Astrocyte (in vitro differentiated cells and primary cell): ENCODE data around the gene MBOAT7. TPM values are rescaled to one million over a fixed set of nuclear protein-coding genes. Genes with fewer than 3 reads are reported as not detected.

Source experiments
- DNase-seq: peaks from one replicate; pipeline ENCODE4 v3.0.0-alpha.2; 2010; ENCODE audit warnings: low read depth
- FAIRE-seq: peaks from 2 replicates; lab custom pipeline; 2011; peaks lifted over from hg19 to GRCh38; lab: Jason Lieb, UNC
- H2AFZ ChIP-seq: 2 replicates; pipeline ENCODE4 v1.6.0; 2012; ENCODE audit warnings: low read depth, low read length, inconsistent platforms
- H3K27ac ChIP-seq: 2 replicates; pipeline ENCODE4 v1.5.1; 2011; ENCODE audit warnings: low read depth, low read length, inconsistent platforms
- H3K27me3 ChIP-seq: 2 replicates; pipeline ENCODE4 v1.6.0; 2011; ENCODE audit warnings: low read length, inconsistent platforms; ENCODE audit not compliant: insufficient read depth
- H3K36me3 ChIP-seq: 2 replicates; pipeline ENCODE4 v1.5.1; 2011; ENCODE audit warnings: low read length, inconsistent platforms; ENCODE audit not compliant: insufficient read depth
- H3K4me1 ChIP-seq: 2 replicates; pipeline ENCODE4 v1.5.1; 2011; ENCODE audit warnings: low read length, inconsistent platforms; ENCODE audit not compliant: insufficient read depth
- H3K4me2 ChIP-seq: 2 replicates; pipeline ENCODE4 v1.6.0; 2012; ENCODE audit warnings: low read length, inconsistent platforms
- H3K4me3 ChIP-seq: 2 replicates; pipeline ENCODE4 v1.5.1; 2011; ENCODE audit warnings: low read depth, mild to moderate bottlenecking, low read length, inconsistent platforms; ENCODE audit not compliant: insufficient read depth
- H3K79me2 ChIP-seq: 2 replicates; pipeline ENCODE4 v1.6.0; 2012; ENCODE audit warnings: mild to moderate bottlenecking, low read length, inconsistent platforms; ENCODE audit not compliant: insufficient read depth
- H3K9ac ChIP-seq: 2 replicates; pipeline ENCODE4 v1.6.0; 2012; ENCODE audit warnings: mild to moderate bottlenecking, low read length, inconsistent platforms
- H3K9me3 ChIP-seq: 2 replicates; pipeline ENCODE4 v1.5.1; 2012; ENCODE audit warnings: low read depth, mild to moderate bottlenecking, low read length, inconsistent platforms; ENCODE audit not compliant: insufficient read depth
- H4K20me1 ChIP-seq: 2 replicates; pipeline ENCODE4 v1.6.0; 2012; ENCODE audit warnings: low read length, inconsistent platforms; ENCODE audit not compliant: insufficient read depth
- H3K27ac Mint-ChIP-seq: one replicate; pipeline ENCODE4 v1.8.0; 2021; ENCODE audit warnings: mild to moderate bottlenecking, mixed read lengths; ENCODE audit not compliant: unreplicated experiment
- H3K27me3 Mint-ChIP-seq: one replicate; pipeline ENCODE4 v1.8.0; 2021; ENCODE audit warnings: low read depth, mixed read lengths; ENCODE audit not compliant: unreplicated experiment
- H3K36me3 Mint-ChIP-seq: one replicate; pipeline ENCODE4 v1.8.0; 2021; ENCODE audit warnings: low read depth, mixed read lengths; ENCODE audit not compliant: unreplicated experiment
- H3K4me1 Mint-ChIP-seq: one replicate; pipeline ENCODE4 v1.8.0; 2021; ENCODE audit warnings: low read depth, mixed read lengths; ENCODE audit not compliant: unreplicated experiment
- H3K4me3 Mint-ChIP-seq: one replicate; pipeline ENCODE4 v1.8.0; 2021; ENCODE audit warnings: mild to moderate bottlenecking, moderate library complexity, mixed read lengths; ENCODE audit not compliant: unreplicated experiment
- H3K9me3 Mint-ChIP-seq: one replicate; pipeline ENCODE4 v1.8.0; 2021; ENCODE audit warnings: mild to moderate bottlenecking, mixed read lengths; ENCODE audit not compliant: unreplicated experiment
- EZH2 ChIP-seq: IDR thresholded peaks from 2 replicates; pipeline ENCODE4 v1.6.1; 2012; ENCODE audit warnings: mild to moderate bottlenecking, low read length, inconsistent platforms; ENCODE audit not compliant: insufficient read depth
- total RNA-seq: library from RNA; stranded (reverse); gene quantifications from 2 replicates; pipeline ENCODE4 v1.2.1, GENCODE V29; 2021
- TF ChIP-seq, protein P1 (sequence below): IDR thresholded peaks from 2 replicates; pipeline ENCODE4 v1.5.1; 2011; ENCODE audit warnings: low read depth, mild to moderate bottlenecking, inconsistent platforms, low read length, moderate library complexity; ENCODE audit not compliant: insufficient read depth

MBOAT7 gene
- total RNA-seq, 1 donor from 2014 or later = 162 TPM

- H3K4me3 ChIP-seq = no peak overlapping the region
- FAIRE-seq (no peak), DNase-seq (no peak)
- no peak overlapping the region for H3K4me3 Mint-ChIP-seq
- no peak overlapping the region for H3K4me2 ChIP-seq
- no peaks in the 10 kb centered on the region for H3K9me3 Mint-ChIP-seq
- H2AFZ ChIP-seq = no peak overlapping the region
- H3K79me2 ChIP-seq = no peaks in the 10 kb centered on the region
- no peaks in the 10 kb centered on the region for H3K4me1 ChIP-seq
- H3K27ac Mint-ChIP-seq = no peak overlapping the region
- peaks cover 17% of the 10 kb centered on the region for H3K36me3 Mint-ChIP-seq
- no peaks in the 10 kb centered on the region for H4K20me1 ChIP-seq
- H3K27ac ChIP-seq = no peak overlapping the region
- no peaks in the 10 kb centered on the region for H3K9me3 ChIP-seq
- no peaks in the 10 kb centered on the region for H3K4me1 Mint-ChIP-seq
- peaks cover 7% of the 10 kb centered on the region for H3K36me3 ChIP-seq
- H3K9ac ChIP-seq = no peak overlapping the region
- H3K27me3 Mint-ChIP-seq = no peaks in the 10 kb centered on the region
- TF ChIP-seq EZH2 = no peak
- TF ChIP-seq, protein P1, sequence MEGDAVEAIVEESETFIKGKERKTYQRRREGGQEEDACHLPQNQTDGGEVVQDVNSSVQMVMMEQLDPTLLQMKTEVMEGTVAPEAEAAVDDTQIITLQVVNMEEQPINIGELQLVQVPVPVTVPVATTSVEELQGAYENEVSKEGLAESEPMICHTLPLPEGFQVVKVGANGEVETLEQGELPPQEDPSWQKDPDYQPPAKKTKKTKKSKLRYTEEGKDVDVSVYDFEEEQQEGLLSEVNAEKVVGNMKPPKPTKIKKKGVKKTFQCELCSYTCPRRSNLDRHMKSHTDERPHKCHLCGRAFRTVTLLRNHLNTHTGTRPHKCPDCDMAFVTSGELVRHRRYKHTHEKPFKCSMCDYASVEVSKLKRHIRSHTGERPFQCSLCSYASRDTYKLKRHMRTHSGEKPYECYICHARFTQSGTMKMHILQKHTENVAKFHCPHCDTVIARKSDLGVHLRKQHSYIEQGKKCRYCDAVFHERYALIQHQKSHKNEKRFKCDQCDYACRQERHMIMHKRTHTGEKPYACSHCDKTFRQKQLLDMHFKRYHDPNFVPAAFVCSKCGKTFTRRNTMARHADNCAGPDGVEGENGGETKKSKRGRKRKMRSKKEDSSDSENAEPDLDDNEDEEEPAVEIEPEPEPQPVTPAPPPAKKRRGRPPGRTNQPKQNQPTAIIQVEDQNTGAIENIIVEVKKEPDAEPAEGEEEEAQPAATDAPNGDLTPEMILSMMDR = no peak
- H3K27me3 ChIP-seq = no peaks in the 10 kb centered on the region
Observed at GRCh38 chr19:54127688-54128440, 61.5 kb downstream of the MBOAT7 start.

DNA sequence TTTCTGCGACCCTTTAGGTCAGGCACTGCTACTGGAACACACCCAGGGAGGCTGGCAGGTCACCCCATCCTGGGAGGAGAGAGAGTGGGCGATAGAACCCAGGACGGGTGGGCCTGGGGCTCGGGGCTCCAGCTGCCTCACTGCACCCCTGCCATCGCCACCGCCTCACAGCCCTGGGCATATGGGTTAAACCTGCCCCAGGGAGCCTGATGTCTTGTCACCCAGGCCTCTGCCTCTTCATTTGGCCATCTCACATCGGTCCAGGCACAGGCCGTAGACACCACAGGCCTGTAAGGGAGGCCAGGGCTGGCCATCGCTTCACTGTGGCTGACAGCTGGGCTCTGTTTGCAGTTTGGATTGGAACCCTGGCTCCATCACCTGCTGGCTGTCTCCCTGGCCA, 63.7 kb downstream of the MBOAT7 start:
- Mint-ChIP-seq H3K4me1 (no peaks in the 10 kb centered on the region), H3K27me3 (no peaks in the 10 kb centered on the region), H3K27ac (no peak overlapping the region), H3K4me3 (peak overlapping the region; percentile 34), H3K9me3 (no peaks in the 10 kb centered on the region), H3K36me3 (peaks cover 13% of the 10 kb centered on the region)
- no peak overlapping the region for H2AFZ ChIP-seq
- no peaks in the 10 kb centered on the region for H3K27me3 ChIP-seq
- H3K4me3 ChIP-seq = no peak overlapping the region
- FAIRE-seq = no peak
- H3K79me2 ChIP-seq = no peaks in the 10 kb centered on the region
- no peak overlapping the region for H3K27ac ChIP-seq
- H3K9ac ChIP-seq = no peak overlapping the region
- no peaks in the 10 kb centered on the region for H3K9me3 ChIP-seq
- no peak overlapping the region for H3K4me2 ChIP-seq
- H3K36me3 ChIP-seq = peaks cover 4% of the 10 kb centered on the region
- TF ChIP-seq EZH2 = no peak
- TF ChIP-seq, protein P1 = no peak
- no peaks in the 10 kb centered on the region for H4K20me1 ChIP-seq
- H3K4me1 ChIP-seq = no peaks in the 10 kb centered on the region
- DNase-seq = no peak

GRCh38 chr19:54124393-54124792, 65.0 kb downstream of the MBOAT7 start:
- H3K27me3 Mint-ChIP-seq = no peaks in the 10 kb centered on the region
- no peak overlapping the region for H3K4me3 Mint-ChIP-seq
- no peak overlapping the region for H3K9ac ChIP-seq
- no peaks in the 10 kb centered on the region for H3K4me1 Mint-ChIP-seq
- H3K27ac Mint-ChIP-seq = peak overlapping the region; percentile 26
- H3K79me2 ChIP-seq = no peaks in the 10 kb centered on the region
- no peaks in the 10 kb centered on the region for H3K27me3 ChIP-seq
- no peaks in the 10 kb centered on the region for H3K9me3 ChIP-seq
- H3K36me3 ChIP-seq = peaks cover 4% of the 10 kb centered on the region
- no peak for TF ChIP-seq EZH2
- TF ChIP-seq, protein P1 = no peak
- H3K36me3 Mint-ChIP-seq = peaks cover 12% of the 10 kb centered on the region
- no peak overlapping the region for H3K27ac ChIP-seq
- no peaks in the 10 kb centered on the region for H3K9me3 Mint-ChIP-seq
- H4K20me1 ChIP-seq = no peaks in the 10 kb centered on the region
- H2AFZ ChIP-seq = no peak overlapping the region
- no peaks in the 10 kb centered on the region for H3K4me1 ChIP-seq
- no peak overlapping the region for H3K4me2 ChIP-seq
- FAIRE-seq = no peak
- DNase-seq = no peak
- H3K4me3 ChIP-seq = no peak overlapping the region
